GM19372 (cell line): ENCODE data around the gene COG4.

Experiments used
- ATAC-seq: cut with Tn5 transposase; IDR thresholded peaks from one replicate; pipeline ENCODE4 v1.9.1; 2021; ENCODE audit warnings: mild to moderate bottlenecking, low read depth, moderate library complexity; ENCODE audit not compliant: unreplicated experiment

Gene COG4

GRCh38 chr16:70437582-70438557, 85.5 kb downstream of the COG4 start:
- no peak for ATAC-seq

DNA sequence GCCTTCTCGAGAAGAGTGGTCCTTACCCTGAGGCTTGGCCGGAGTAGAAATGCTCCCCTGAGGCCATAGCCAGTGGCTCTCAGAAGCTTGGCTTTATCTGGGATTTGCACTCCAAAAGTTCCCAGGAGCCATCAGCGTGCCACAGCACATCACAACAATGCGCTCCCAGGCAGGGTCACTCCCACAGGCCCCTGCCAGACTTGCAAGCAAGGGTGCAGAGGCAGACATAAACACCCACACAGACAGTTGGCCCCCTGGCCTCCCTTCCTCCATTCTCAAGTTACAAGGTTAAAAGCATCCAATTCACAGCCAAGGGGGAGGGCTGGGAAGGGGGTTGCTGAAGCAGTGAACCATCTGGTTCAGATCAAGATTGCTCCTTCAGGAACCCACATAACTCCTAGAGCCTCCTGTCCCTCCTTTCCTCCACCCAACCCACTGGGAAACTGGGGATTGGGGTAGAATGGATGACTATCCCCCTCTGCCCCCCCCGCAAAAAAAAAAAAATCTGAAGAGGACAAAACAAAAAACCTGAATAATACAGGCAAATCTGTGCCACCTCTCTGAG, 86.3 kb downstream of the COG4 start:
- ATAC-seq, result no peak

GRCh38 chr16:70434484-70435260, 88.7 kb downstream of the COG4 start:
- no peak for ATAC-seq

DNA sequence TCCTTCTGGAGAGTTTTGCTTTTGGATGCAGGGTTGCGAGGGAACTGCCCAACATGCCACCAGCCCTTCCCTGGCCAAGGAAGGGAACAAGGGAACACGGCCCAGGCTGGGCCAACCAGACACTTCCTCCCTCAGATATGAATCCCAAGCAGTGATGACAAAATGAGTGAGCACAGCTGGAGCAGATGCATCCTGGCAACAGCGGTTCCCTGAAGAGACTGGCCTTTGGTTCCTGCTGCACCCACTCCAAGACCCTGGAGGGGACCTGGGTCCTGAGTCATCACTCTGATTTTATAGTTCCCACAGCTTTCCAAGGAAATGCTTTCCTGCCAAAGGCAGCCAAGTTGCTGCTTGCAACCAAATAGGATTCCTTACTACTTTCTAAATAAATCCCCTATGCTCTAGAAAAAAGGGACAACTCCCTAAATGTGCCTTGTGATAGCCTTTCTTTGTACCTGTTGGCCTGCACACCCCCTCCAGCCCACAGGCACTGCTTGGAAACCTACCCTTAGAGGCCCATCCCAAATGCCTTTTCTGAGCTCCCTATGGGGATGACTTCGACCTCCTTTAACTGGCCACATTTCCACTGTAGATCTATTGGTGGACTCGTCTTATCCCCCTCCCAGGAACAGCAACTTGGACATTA, 89.8 kb downstream of the COG4 start:
- ATAC-seq, result no peak

GRCh38 chr16:70432723-70433457, 90.5 kb downstream of the COG4 start:
- ATAC-seq, result no peak

DNA sequence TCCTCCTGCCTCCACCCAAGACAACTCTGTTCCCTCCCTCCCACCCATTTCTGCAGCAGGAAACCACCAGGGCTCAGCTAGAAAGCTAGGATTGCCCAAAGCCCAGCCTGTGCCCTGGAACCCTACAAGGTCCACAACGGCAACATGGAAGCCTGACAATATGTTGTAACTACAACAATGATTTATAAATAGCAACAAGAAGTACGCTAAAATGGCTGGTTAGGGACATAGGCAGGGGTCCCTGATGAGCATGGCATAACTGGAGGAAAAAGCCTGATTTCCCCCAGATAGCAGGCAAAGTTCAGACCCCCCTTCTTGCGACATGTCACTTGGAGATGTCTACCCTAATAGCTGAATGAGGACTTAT, 91.0 kb downstream of the COG4 start:
- no peak for ATAC-seq

DNA sequence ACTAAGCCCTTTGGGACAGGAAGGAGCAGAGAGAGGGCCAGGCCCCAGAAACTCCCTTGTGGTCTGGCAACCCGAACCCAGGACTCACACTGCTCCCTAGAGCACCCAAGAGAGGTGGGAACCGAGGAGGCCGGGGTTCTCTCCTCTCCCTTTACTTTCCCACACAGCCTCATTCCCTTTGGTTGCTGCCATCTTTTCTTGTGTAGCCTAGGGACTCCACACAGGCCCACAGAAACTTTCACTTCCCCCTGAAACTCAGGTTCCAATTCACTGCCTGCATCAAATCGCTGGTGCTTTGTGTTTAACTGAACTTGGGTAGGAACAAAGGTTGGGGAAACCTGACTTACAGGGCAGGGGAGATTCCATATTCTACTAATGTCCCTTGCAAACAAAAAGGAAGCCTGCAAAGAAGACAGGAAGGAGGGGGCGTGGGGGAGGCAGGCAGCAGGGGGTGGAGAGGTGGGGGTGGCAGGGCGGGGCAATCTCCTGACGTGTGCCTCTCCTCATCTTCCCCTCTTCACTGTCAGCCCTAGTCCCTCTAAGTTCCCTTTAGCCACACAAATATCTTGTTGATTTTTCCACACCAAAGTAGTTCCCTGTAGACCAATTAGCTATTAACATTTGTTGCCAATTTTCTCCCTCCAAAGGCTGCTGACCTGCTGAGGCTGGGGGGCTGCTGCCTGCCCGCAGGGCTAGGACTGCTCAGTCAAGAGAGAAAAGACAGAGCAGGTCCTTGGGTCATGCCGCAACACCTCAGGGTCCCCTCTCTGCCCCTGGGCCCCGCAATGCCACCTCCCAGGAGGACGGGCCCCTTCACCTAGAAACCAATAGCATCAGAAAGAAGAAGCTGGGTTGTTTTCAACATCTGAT, 92.5 kb downstream of the COG4 start:
- ATAC-seq, result peak; percentile 51
